ENCODE data around the gene MC3R.

Gene MC3R

GRCh38 chr20:56237335-56237734 lies 11.2 kb upstream of the MC3R start:
- no peaks in the 10 kb centered on the region for H4K20me1 ChIP-seq (ENCODE audit: insufficient read depth, low read length)
- no peak for TF ChIP-seq CTCF (IDR thresholded peaks at IDR 0.05; ENCODE audit: low read depth, low read length)
- no peak for TF ChIP-seq EZH2phosphoT487 (IDR thresholded peaks at IDR 0.05; ENCODE audit: low read depth)
- no peaks in the 10 kb centered on the region for H3K36me3 ChIP-seq (replicated peaks; ENCODE audit: low read depth, low read length)
- no peak overlapping the region for H3K4me3 ChIP-seq (ENCODE audit: low read length)
- H3K4me1 ChIP-seq (ENCODE audit: low read length): no peaks in the 10 kb centered on the region
- no peaks in the 10 kb centered on the region for H3K79me2 ChIP-seq (ENCODE audit: low read length)
- peaks cover 6% of the 10 kb centered on the region; the same call in 1 of the 2 replicates for H3K9me3 ChIP-seq (ENCODE audit: insufficient read depth, low read length)
- no peak overlapping the region for H2AFZ ChIP-seq (ENCODE audit: low read depth, low read length)
- H3K9ac ChIP-seq (ENCODE audit: low read length): no peak overlapping the region
- peaks cover 22% of the 10 kb centered on the region for H3K27me3 ChIP-seq (ENCODE audit: low read depth, low read length)
- H3K27ac ChIP-seq (ENCODE audit: low read length): no peak overlapping the region
- H3K4me2 ChIP-seq (ENCODE audit: low read length): no peak overlapping the region

GRCh38 chr20:56244259-56244658 lies 4.3 kb upstream of the MC3R start:
- Histone ChIP-seq H3K36me3 (replicated peaks; ENCODE audit: low read depth, low read length) (no peaks in the 10 kb centered on the region), H3K9me3 (ENCODE audit: insufficient read depth, low read length) (no peaks in the 10 kb centered on the region), H3K79me2 (ENCODE audit: low read length) (no peaks in the 10 kb centered on the region), H3K27ac (ENCODE audit: low read length) (no peak overlapping the region), H3K27me3 (ENCODE audit: low read depth, low read length) (peaks cover 38% of the 10 kb centered on the region), H3K4me3 (ENCODE audit: low read length) (no peak overlapping the region), H2AFZ (ENCODE audit: low read depth, low read length) (no peak overlapping the region), H3K9ac (ENCODE audit: low read length) (no peak overlapping the region), H4K20me1 (ENCODE audit: insufficient read depth, low read length) (no peaks in the 10 kb centered on the region), H3K4me2 (ENCODE audit: low read length) (no peak overlapping the region), H3K4me1 (ENCODE audit: low read length) (no peaks in the 10 kb centered on the region)
- no peak for TF ChIP-seq EZH2phosphoT487 (IDR thresholded peaks at IDR 0.05; ENCODE audit: low read depth)
- TF ChIP-seq CTCF (IDR thresholded peaks at IDR 0.05; ENCODE audit: low read depth, low read length): no peak

- no peaks in the 10 kb centered on the region for H3K9me3 ChIP-seq (ENCODE audit: insufficient read depth, low read length)
- no peak overlapping the region for H3K4me3 ChIP-seq (ENCODE audit: low read length)
- no peak overlapping the region for H3K27ac ChIP-seq (ENCODE audit: low read length)
- H4K20me1 ChIP-seq (ENCODE audit: insufficient read depth, low read length): no peaks in the 10 kb centered on the region
- no peak for TF ChIP-seq EZH2phosphoT487 (IDR thresholded peaks at IDR 0.05; ENCODE audit: low read depth)
- H3K79me2 ChIP-seq (ENCODE audit: low read length): no peaks in the 10 kb centered on the region
- peaks cover 37% of the 10 kb centered on the region for H3K27me3 ChIP-seq (ENCODE audit: low read depth, low read length)
- no peak overlapping the region for H2AFZ ChIP-seq (ENCODE audit: low read depth, low read length)
- no peak overlapping the region for H3K9ac ChIP-seq (ENCODE audit: low read length)
- no peaks in the 10 kb centered on the region for H3K36me3 ChIP-seq (replicated peaks; ENCODE audit: low read depth, low read length)
- H3K4me1 ChIP-seq (ENCODE audit: low read length): no peaks in the 10 kb centered on the region
- H3K4me2 ChIP-seq (ENCODE audit: low read length): no peak overlapping the region
Measured at GRCh38 chr20:56245761-56246160, 2.8 kb upstream of the MC3R start.

GRCh38 chr20:56249244-56249955 lies 868 bp downstream of the MC3R start:
- Histone ChIP-seq H3K4me2 (ENCODE audit: low read length) (no peak overlapping the region), H3K36me3 (replicated peaks; ENCODE audit: low read depth, low read length) (no peaks in the 10 kb centered on the region), H3K79me2 (ENCODE audit: low read length) (no peaks in the 10 kb centered on the region), H3K27me3 (ENCODE audit: low read depth, low read length) (peaks cover 55% of the 10 kb centered on the region), H2AFZ (ENCODE audit: low read depth, low read length) (no peak overlapping the region), H4K20me1 (ENCODE audit: insufficient read depth, low read length) (no peaks in the 10 kb centered on the region), H3K4me3 (ENCODE audit: low read length) (no peak overlapping the region), H3K9me3 (ENCODE audit: insufficient read depth, low read length) (no peaks in the 10 kb centered on the region), H3K4me1 (ENCODE audit: low read length) (no peaks in the 10 kb centered on the region), H3K9ac (ENCODE audit: low read length) (no peak overlapping the region), H3K27ac (ENCODE audit: low read length) (no peak overlapping the region)
- no peak for TF ChIP-seq EZH2phosphoT487 (IDR thresholded peaks at IDR 0.05; ENCODE audit: low read depth)
- peak; percentile 90 for TF ChIP-seq CTCF (IDR thresholded peaks at IDR 0.05; ENCODE audit: low read depth, low read length)
